GM21717 (cell line): ENCODE data around the gene TMPRSS13.

ENCODE experiments used
- ATAC-seq: cut with Tn5 transposase; IDR thresholded peaks from one replicate; pipeline ENCODE4 v1.9.1; 2021; ENCODE audit warnings: mild to moderate bottlenecking, moderate library complexity; ENCODE audit not compliant: unreplicated experiment

Gene TMPRSS13

DNA sequence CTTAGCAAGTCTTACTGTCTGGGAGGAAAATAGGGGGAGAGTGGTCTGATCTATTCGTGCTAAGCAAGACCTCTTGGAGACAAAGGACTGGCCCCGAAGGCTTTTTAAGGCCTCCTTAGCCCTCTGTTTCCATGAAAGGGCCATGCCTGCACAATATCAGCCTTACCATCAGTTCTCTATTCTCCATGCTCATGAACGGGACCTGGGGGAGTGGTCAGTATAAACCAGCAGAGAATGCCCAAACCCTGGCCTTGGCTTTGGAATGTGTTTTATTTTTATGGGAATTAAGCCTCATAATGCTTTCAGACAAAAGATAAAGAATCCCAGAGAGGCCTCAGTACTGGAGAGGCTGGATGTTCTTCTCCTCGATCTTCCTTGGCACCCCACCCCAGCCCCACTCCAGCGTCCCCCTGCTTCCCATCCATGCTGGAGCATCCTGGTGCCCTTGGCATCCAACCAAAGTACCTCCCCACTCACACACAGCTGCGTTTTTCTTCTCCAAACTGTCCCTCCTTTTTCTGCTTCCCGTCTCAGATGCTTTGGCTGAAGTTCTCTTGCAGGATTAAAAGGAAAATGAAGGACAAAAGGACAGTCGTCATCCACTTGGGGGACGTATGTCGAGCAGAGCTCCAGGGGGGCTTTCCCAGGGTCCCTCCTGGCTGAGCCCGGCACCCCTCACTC lies 71.3 kb downstream of the TMPRSS13 start:
- ATAC-seq: no peak

- no peak for ATAC-seq
Observed at GRCh38 chr11:117855912-117856651, 73.1 kb downstream of the TMPRSS13 start.

DNA sequence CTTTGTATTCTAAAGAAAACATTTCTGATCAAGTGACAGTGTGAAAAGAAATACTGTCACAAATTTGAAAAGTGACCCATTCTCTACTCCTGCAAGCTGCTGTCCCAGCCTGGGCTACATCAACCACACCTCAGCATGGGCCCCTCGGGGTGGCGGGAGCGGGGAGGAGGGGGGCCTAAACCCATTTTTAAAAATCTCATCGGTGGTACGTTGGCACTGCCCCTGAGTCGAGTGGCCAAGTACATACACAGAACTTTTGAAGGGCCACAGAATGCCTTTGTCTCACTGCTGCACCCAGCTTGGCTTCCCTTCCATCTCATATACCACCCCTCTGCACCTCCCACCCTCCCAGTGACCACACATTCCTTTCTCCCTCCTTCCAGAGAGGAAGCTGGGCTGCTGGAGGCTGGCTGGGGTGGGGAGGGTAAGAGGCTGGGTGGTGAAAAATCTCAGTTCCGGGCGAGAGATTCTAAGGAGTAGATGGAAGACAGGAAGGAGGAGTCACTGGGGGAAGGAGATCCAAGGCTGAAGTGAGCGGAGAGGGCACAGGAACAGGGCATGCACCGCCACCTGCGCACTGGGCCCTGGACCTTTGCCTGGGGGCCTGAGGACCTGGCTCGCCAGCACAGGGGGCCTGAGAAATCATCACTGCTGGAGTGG lies 73.9 kb downstream of the TMPRSS13 start:
- no peak for ATAC-seq

- no peak for ATAC-seq
Observed at GRCh38 chr11:117852309-117852708, 76.9 kb downstream of the TMPRSS13 start.

DNA sequence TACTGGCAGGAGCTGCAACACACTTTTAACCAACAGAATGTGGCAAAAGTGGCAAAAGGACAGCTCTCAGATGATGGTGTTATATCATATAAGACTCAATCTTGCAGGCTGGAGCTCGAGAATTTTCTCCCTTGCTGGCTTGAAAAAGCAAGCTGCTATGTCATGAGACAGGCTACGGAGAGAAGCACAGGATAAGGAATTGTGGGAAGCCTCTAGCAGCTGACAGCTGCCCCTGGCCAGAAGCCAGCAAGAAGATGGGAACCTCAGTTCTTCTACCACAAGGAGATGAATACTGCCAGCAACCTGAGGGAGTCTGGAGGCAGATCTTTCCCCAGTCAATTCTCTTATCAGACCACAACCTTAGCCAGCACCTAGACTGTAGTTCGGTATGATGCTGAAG lies 77.3 kb downstream of the TMPRSS13 start:
- ATAC-seq: no peak

GRCh38 chr11:117851106-117851505 lies 78.1 kb downstream of the TMPRSS13 start:
- ATAC-seq: no peak
